Glutamatergic neuron (in vitro differentiated cells): ENCODE measurements around the gene VOPP1. TPM values are rescaled to one million over a fixed set of nuclear protein-coding genes. Genes with fewer than 3 reads are reported as not detected.

Source experiments
- DNase-seq: peaks from one replicate; pipeline ENCODE4 v3.0.0; 2022
- H3K27ac Mint-ChIP-seq: one replicate; pipeline ENCODE4 v1.8.0; 2020; ENCODE audit warnings: mild to moderate bottlenecking, mixed read lengths, inconsistent platforms; ENCODE audit not compliant: unreplicated experiment
- H3K27me3 Mint-ChIP-seq: one replicate; pipeline ENCODE4 v1.8.0; 2020; ENCODE audit warnings: mild to moderate bottlenecking, moderate library complexity, mixed read lengths, inconsistent platforms; ENCODE audit not compliant: unreplicated experiment
- H3K36me3 Mint-ChIP-seq: one replicate; pipeline ENCODE4 v1.8.0; 2020; ENCODE audit warnings: mild to moderate bottlenecking, mixed read lengths, inconsistent platforms; ENCODE audit not compliant: unreplicated experiment
- H3K4me1 Mint-ChIP-seq: one replicate; pipeline ENCODE4 v1.8.0; 2020; ENCODE audit warnings: mild to moderate bottlenecking, low read depth, mixed read lengths, inconsistent platforms; ENCODE audit not compliant: unreplicated experiment
- H3K4me3 Mint-ChIP-seq: one replicate; pipeline ENCODE4 v1.8.0; 2020; ENCODE audit warnings: mild to moderate bottlenecking, mixed read lengths, inconsistent platforms; ENCODE audit not compliant: unreplicated experiment
- H3K9me3 Mint-ChIP-seq: one replicate; pipeline ENCODE4 v1.8.0; 2020; ENCODE audit warnings: mild to moderate bottlenecking, moderate library complexity, mixed read lengths, inconsistent platforms; ENCODE audit not compliant: unreplicated experiment
- CTCF ChIP-seq: fragments of 200-600 bp; sonication (generic); IDR thresholded peaks from one replicate; pipeline ENCODE4 v1.5.0; 2021; ENCODE audit not compliant: partially characterized antibody, unreplicated experiment
- total RNA-seq: library from RNA; stranded (reverse); fragmentation: NEBNext Ultra II Directional; extraction: Animal tissue kit (Norgen Biotek cat#: 25700); gene quantifications from one replicate; pipeline ENCODE4 v1.2.1, GENCODE V29; 2021; ENCODE audit not compliant: unreplicated experiment

The VOPP1 gene
- total RNA-seq, 1 donor from 2014 or later: 30.6 TPM

GRCh38 chr7:55489552-55489951, 82.8 kb downstream of the VOPP1 start:
- Mint-ChIP-seq H3K36me3 (peaks cover 4% of the 10 kb centered on the region), H3K27ac (no peak overlapping the region), H3K4me3 (no peak overlapping the region), H3K27me3 (no peaks in the 10 kb centered on the region), H3K9me3 (no peaks in the 10 kb centered on the region), H3K4me1 (peaks cover 11% of the 10 kb centered on the region)
- DNase-seq: no peak
- TF ChIP-seq CTCF: no peak

DNA sequence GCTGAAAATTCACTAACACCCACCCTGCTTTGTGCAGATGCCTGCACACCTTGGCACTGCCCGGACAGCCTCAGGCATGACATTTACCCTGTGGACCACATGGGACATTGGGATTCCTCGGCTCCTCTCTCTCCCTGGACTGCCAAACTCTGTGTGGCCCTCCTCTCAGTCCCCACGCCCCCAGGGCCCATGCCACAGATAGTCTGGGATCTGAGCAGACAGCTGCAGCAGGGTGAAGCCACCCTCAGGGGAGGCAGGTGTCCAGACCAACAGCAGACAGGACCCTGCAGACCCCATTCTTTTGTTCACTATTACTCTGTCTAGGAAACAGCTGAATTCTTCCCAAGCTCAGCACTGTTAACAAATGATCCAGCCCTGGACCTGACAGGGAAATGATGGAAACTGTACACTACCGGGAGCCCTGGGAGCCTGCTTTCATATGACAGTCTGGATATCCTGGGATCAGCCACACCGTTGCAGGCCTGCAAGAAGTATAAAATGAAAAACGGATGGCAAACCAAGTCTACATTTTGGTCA, 83.4 kb downstream of the VOPP1 start:
- H3K27ac Mint-ChIP-seq: no peak overlapping the region
- DNase-seq: no peak

GRCh38 chr7:55488216-55488615, 84.1 kb downstream of the VOPP1 start:
- Mint-ChIP-seq H3K9me3 (no peaks in the 10 kb centered on the region), H3K27ac (no peak overlapping the region), H3K4me3 (no peak overlapping the region), H3K4me1 (peaks cover 11% of the 10 kb centered on the region), H3K27me3 (no peaks in the 10 kb centered on the region), H3K36me3 (peaks cover 4% of the 10 kb centered on the region)
- no peak for DNase-seq
- TF ChIP-seq CTCF: no peak

More for the DNA sequence above, 83.4 kb downstream of the VOPP1 start:
- Mint-ChIP-seq H3K36me3 (peaks cover 4% of the 10 kb centered on the region), H3K9me3 (no peaks in the 10 kb centered on the region), H3K4me3 (no peak overlapping the region), H3K27me3 (no peaks in the 10 kb centered on the region), H3K4me1 (peaks cover 11% of the 10 kb centered on the region)
- TF ChIP-seq CTCF: no peak

- H3K4me3 Mint-ChIP-seq: no peak overlapping the region
- H3K4me1 Mint-ChIP-seq: peaks cover 11% of the 10 kb centered on the region
- DNase-seq: no peak
- no peak for TF ChIP-seq CTCF
- peaks cover 4% of the 10 kb centered on the region for H3K36me3 Mint-ChIP-seq
- H3K27me3 Mint-ChIP-seq: no peaks in the 10 kb centered on the region
- no peaks in the 10 kb centered on the region for H3K9me3 Mint-ChIP-seq
- no peak overlapping the region for H3K27ac Mint-ChIP-seq
Measured at GRCh38 chr7:55486991-55487390, 85.3 kb downstream of the VOPP1 start.

DNA sequence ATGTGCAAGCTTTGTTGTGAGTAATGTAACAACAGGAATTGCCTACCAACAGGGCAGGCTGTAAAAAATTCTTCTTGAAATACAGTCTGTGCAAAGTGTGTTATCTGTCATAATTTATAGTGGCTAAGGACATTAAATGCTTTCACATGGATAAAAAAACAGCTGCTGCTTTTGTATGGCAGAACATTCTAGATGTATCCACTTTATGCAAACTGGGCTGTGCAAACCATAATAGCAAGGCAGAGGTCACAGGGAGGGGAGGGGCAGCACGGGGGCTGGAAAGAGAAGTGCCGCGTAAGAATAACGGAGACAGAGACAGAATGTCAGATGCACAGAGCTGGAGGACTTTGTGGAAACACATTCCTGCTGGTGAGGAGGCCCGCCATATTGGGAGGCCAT, 86.1 kb downstream of the VOPP1 start:
- Mint-ChIP-seq H3K27ac (no peak overlapping the region), H3K27me3 (no peaks in the 10 kb centered on the region), H3K4me3 (no peak overlapping the region), H3K36me3 (no peaks in the 10 kb centered on the region), H3K4me1 (peaks cover 11% of the 10 kb centered on the region), H3K9me3 (no peaks in the 10 kb centered on the region)
- no peak for DNase-seq
- TF ChIP-seq CTCF: no peak
